ENCODE results near the gene CHMP1B. TPM values are rescaled to one million over a fixed set of nuclear protein-coding genes. Genes with fewer than 3 reads are reported as not detected.

CHMP1B gene
- total RNA-seq, 4 donors from 2014 or later, result 53.9 to 123 (median 80.4) TPM

- Histone ChIP-seq H3K4me3 (no peak overlapping the region), H3K4me1 (no peaks in the 10 kb centered on the region), H3K9me3 (no peaks in the 10 kb centered on the region), H3K36me3 (no peaks in the 10 kb centered on the region), H3K27ac (no peak overlapping the region), H3K27me3 (no peaks in the 10 kb centered on the region)
- WGBS, result 60% methylated on average over 5 of the region's 5 CpGs
- no peak for DNase-seq (ENCODE audit: low spot score in 2 of 2)
- TF ChIP-seq POLR2AphosphoS5 (IDR thresholded peaks at IDR 0.05) (no peak), EP300 (IDR thresholded peaks at IDR 0.05) (no peak)
Observed at GRCh38 chr18:11834772-11835171, 16.4 kb upstream of the CHMP1B start.

- 81% methylated on average over 6 of the region's 6 CpGs for WGBS
- no peak for DNase-seq (ENCODE audit: low spot score in 2 of 2)
- H3K27me3 ChIP-seq, result no peaks in the 10 kb centered on the region
- TF ChIP-seq POLR2A (IDR thresholded peaks at IDR 0.05) (no peak), EP300 (IDR thresholded peaks at IDR 0.05) (no peak), CTCF (IDR thresholded peaks at IDR 0.05) (no peak), POLR2AphosphoS5 (IDR thresholded peaks at IDR 0.05) (no peak)
- no peak overlapping the region for H3K4me3 ChIP-seq
- no peaks in the 10 kb centered on the region for H3K4me1 ChIP-seq
- H3K9me3 ChIP-seq, result no peaks in the 10 kb centered on the region
- H3K27ac ChIP-seq, result no peak overlapping the region
- H3K36me3 ChIP-seq, result no peaks in the 10 kb centered on the region
Observed at GRCh38 chr18:11839556-11839955, 11.7 kb upstream of the CHMP1B start.

- no peak overlapping the region for H3K27ac ChIP-seq
- 75% methylated on average over 6 of the region's 6 CpGs for WGBS
- no peak overlapping the region for H3K4me3 ChIP-seq
- no peaks in the 10 kb centered on the region for H3K9me3 ChIP-seq
- H3K4me1 ChIP-seq, result no peaks in the 10 kb centered on the region
- TF ChIP-seq POLR2AphosphoS5 (IDR thresholded peaks at IDR 0.05), result no peak
- no peak for TF ChIP-seq EP300 (IDR thresholded peaks at IDR 0.05)
- no peak for TF ChIP-seq POLR2A (IDR thresholded peaks at IDR 0.05)
- no peak for TF ChIP-seq CTCF (IDR thresholded peaks at IDR 0.05)
- no peaks in the 10 kb centered on the region for H3K27me3 ChIP-seq
- no peak for DNase-seq (ENCODE audit: low spot score in 2 of 2)
- H3K36me3 ChIP-seq, result no peaks in the 10 kb centered on the region
Observed at GRCh38 chr18:11840493-11840892, 10.7 kb upstream of the CHMP1B start.

GRCh38 chr18:11842562-11842961, 8.7 kb upstream of the CHMP1B start:
- no peak for DNase-seq (ENCODE audit: low spot score in 2 of 2)
- Histone ChIP-seq H3K4me3 (no peak overlapping the region), H3K36me3 (no peaks in the 10 kb centered on the region), H3K27ac (no peak overlapping the region), H3K4me1 (no peaks in the 10 kb centered on the region), H3K27me3 (no peaks in the 10 kb centered on the region), H3K9me3 (no peaks in the 10 kb centered on the region)
- TF ChIP-seq POLR2AphosphoS5 (IDR thresholded peaks at IDR 0.05) (no peak), CTCF (IDR thresholded peaks at IDR 0.05) (no peak), POLR2A (IDR thresholded peaks at IDR 0.05) (no peak), EP300 (IDR thresholded peaks at IDR 0.05) (no peak)
- 79% methylated on average over 5 of the region's 5 CpGs for WGBS

DNA sequence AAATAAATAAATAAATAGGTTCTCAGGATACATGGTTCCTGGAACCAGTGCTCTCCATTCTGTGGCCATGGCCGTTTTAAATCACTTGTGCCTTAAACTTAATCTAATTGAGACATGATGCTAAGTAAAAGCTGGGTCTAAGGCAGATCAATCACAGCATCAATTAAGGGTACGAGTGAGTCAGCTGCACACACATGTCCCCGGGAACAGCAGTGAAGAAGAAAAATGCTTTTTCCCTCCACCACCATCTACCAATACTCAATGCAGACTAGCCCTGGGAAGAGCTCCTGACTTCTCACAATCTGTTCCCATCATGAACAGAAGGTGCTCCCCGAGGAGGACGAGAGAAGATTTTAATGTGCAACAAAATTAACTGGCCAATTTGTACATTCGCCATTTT, 6.8 kb upstream of the CHMP1B start:
- WGBS, result 83% methylated on average over 6 of the region's 6 CpGs
- H3K4me3 ChIP-seq, result no peak overlapping the region
- H3K36me3 ChIP-seq, result no peaks in the 10 kb centered on the region
- DNase-seq (ENCODE audit: low spot score in 2 of 2), result no peak
- no peak overlapping the region for H3K27ac ChIP-seq
- no peaks in the 10 kb centered on the region for H3K9me3 ChIP-seq
- no peak for TF ChIP-seq POLR2A (IDR thresholded peaks at IDR 0.05)
- no peak for TF ChIP-seq CTCF (IDR thresholded peaks at IDR 0.05)
- no peak for TF ChIP-seq EP300 (IDR thresholded peaks at IDR 0.05)
- no peak for TF ChIP-seq POLR2AphosphoS5 (IDR thresholded peaks at IDR 0.05)
- peaks cover 5% of the 10 kb centered on the region for H3K4me1 ChIP-seq
- no peaks in the 10 kb centered on the region for H3K27me3 ChIP-seq

DNA sequence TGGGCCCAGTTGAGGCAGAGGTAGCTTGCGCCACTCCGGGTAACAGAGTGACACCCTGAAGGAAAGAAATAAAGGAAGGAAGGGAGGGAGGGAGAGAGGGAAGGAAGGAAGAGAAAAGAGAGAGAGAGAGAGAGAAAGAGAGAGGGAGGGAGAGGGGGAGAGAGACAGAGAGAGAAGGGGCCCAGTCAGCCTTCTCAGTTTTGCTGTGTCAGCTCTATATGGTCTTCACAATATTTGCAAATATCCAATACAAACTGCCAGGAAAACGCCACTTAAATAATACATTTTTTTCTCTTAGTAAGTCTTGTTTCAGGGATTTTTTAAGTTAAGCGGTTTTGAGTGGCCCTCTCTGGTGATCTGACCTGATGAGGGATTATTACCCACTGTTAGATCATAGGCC, 5.6 kb upstream of the CHMP1B start:
- no peaks in the 10 kb centered on the region for H3K9me3 ChIP-seq
- no peak for DNase-seq (ENCODE audit: low spot score in 2 of 2)
- no peaks in the 10 kb centered on the region for H3K36me3 ChIP-seq
- H3K4me1 ChIP-seq, result peaks cover 11% of the 10 kb centered on the region
- 87% methylated on average over 4 of the region's 4 CpGs for WGBS
- H3K27ac ChIP-seq, result no peak overlapping the region
- H3K4me3 ChIP-seq, result no peak overlapping the region
- TF ChIP-seq EP300 (IDR thresholded peaks at IDR 0.05), result no peak
- TF ChIP-seq POLR2A (IDR thresholded peaks at IDR 0.05), result no peak
- no peak for TF ChIP-seq CTCF (IDR thresholded peaks at IDR 0.05)
- no peak for TF ChIP-seq POLR2AphosphoS5 (IDR thresholded peaks at IDR 0.05)
- no peaks in the 10 kb centered on the region for H3K27me3 ChIP-seq
